Endothelial cell of umbilical vein (primary cell): ENCODE data around the gene HSBP1.

ENCODE experiments used
- CTCF ChIP-seq, 2 donors: IDR thresholded peaks; 1 replicate in 1 of 2; 2 replicates in 1 of 2; pipeline ENCODE4 v1.5.1; 2011; ENCODE audit warnings: low read length in 2 of 2, mild to moderate bottlenecking in 2 of 2, moderate library complexity in 2 of 2, control low read depth in 1 of 2, inconsistent platforms in 1 of 2, low read depth in 1 of 2; ENCODE audit not compliant: insufficient read depth in 1 of 2; ENCODE audit errors: extremely low read depth in 1 of 2
- EZH2 ChIP-seq: IDR thresholded peaks from 2 replicates; pipeline ENCODE4 v1.6.1; 2012; ENCODE audit warnings: borderline replicate concordance, low read depth, mild to moderate bottlenecking, moderate library complexity, low read length, inconsistent platforms; ENCODE audit not compliant: severe bottlenecking
- GATA2 ChIP-seq: IDR thresholded peaks from 2 replicates; pipeline ENCODE4 v1.7.0; 2011; ENCODE audit warnings: low read depth, mild to moderate bottlenecking, moderate library complexity, mixed read lengths, low read length; ENCODE audit not compliant: insufficient read length, insufficient read depth
- JUN ChIP-seq: IDR thresholded peaks from 2 replicates; pipeline ENCODE4 v1.6.1; 2011; ENCODE audit warnings: borderline replicate concordance, low read depth; ENCODE audit not compliant: insufficient read length, insufficient read depth
- MAX ChIP-seq: IDR thresholded peaks from 2 replicates; pipeline ENCODE4 v1.6.1; 2011; ENCODE audit not compliant: insufficient read depth, insufficient read length
- MYC ChIP-seq: IDR thresholded peaks from one replicate; pipeline ENCODE4 v1.6.1; 2011; ENCODE audit warnings: mild to moderate bottlenecking, low read depth, low read length
- POLR2A ChIP-seq: IDR thresholded peaks from 2 replicates; pipeline ENCODE4 v1.6.1; 2012; ENCODE audit warnings: low read depth, mild to moderate bottlenecking, control low read depth, low read length
- POLR2AphosphoS5 ChIP-seq: IDR thresholded peaks from 2 replicates; pipeline ENCODE4 v1.6.1; 2012; ENCODE audit warnings: low read depth, mild to moderate bottlenecking, control low read depth, low read length, moderate library complexity; ENCODE audit not compliant: insufficient read depth

GRCh38 chr16:83859265-83859664 is 51.5 kb downstream of the HSBP1 start:
- TF ChIP-seq CTCF (IDR thresholded peaks at IDR 0.05; ENCODE audit: extremely low read depth in 1 of 2, insufficient read depth in 1 of 2, low read depth in 1 of 2, low read length in 2 of 2) (no peak), MYC (no peak), POLR2AphosphoS5 (no peak), POLR2A (no peak), MAX (no peak), JUN (no peak), EZH2 (no peak), GATA2 (no peak)
